ENCODE results near the gene MTMR2. TPM values are rescaled to one million over a fixed set of nuclear protein-coding genes. Genes with fewer than 3 reads are reported as not detected.
"Not testable (repeated sequence)": the region's sequence is repeated elsewhere in the genome, so short reads cannot be mapped to it uniquely, and the experiment has no call there.

Gene MTMR2
- total RNA-seq, 2 donors from 2014 or later, result 32.8 to 37.7 TPM

- no peak overlapping the region for H3K27ac ChIP-seq
- no peaks in the 10 kb centered on the region for H3K36me3 ChIP-seq
- H3K27me3 ChIP-seq (replicated peaks; ENCODE audit: insufficient read depth), result no peaks in the 10 kb centered on the region
- DNase-seq (ENCODE audit: low spot score), result no peak
- no peaks in the 10 kb centered on the region for H3K9me3 ChIP-seq
- intact Hi-C loops (cut with DNase I), result no loop called here
- no peaks in the 10 kb centered on the region for H3K4me1 ChIP-seq (replicated peaks)
- WGBS, result 96% methylated on average over 2 of the region's 2 CpGs
- H3K4me3 ChIP-seq, result no peak overlapping the region
- no peak for TF ChIP-seq POLR2AphosphoS5 (IDR thresholded peaks at IDR 0.05)
- no peak for TF ChIP-seq POLR2A (IDR thresholded peaks at IDR 0.05)
- TF ChIP-seq CTCF (IDR thresholded peaks at IDR 0.05), result no peak
These were observed 39.1 kb downstream of the MTMR2 start for GRCh38 chr11:95884802-95885201.

- TF ChIP-seq CTCF (IDR thresholded peaks at IDR 0.05) (no peak), POLR2A (IDR thresholded peaks at IDR 0.05) (no peak), POLR2AphosphoS5 (IDR thresholded peaks at IDR 0.05) (no peak)
- H3K27me3 ChIP-seq (replicated peaks; ENCODE audit: insufficient read depth), result no peaks in the 10 kb centered on the region
- no peaks in the 10 kb centered on the region for H3K4me1 ChIP-seq (replicated peaks)
- no peak for DNase-seq (ENCODE audit: low spot score)
- WGBS, result 89% methylated on average over 1 of the region's 1 CpG
- H3K36me3 ChIP-seq, result no peaks in the 10 kb centered on the region
- no peaks in the 10 kb centered on the region for H3K9me3 ChIP-seq
- no peak overlapping the region for H3K27ac ChIP-seq
- no peak overlapping the region for H3K4me3 ChIP-seq
- intact Hi-C loops (cut with DNase I), result no loop called here
These were observed 39.5 kb downstream of the MTMR2 start for GRCh38 chr11:95884376-95884775.

- Histone ChIP-seq H3K4me1 (replicated peaks) (no peaks in the 10 kb centered on the region), H3K27ac (no peak overlapping the region), H3K27me3 (replicated peaks; ENCODE audit: insufficient read depth) (no peaks in the 10 kb centered on the region), H3K9me3 (no peaks in the 10 kb centered on the region), H3K4me3 (no peak overlapping the region), H3K36me3 (no peaks in the 10 kb centered on the region)
- no peak for DNase-seq (ENCODE audit: low spot score)
- intact Hi-C loops (cut with DNase I), result no loop called here
- TF ChIP-seq POLR2AphosphoS5 (IDR thresholded peaks at IDR 0.05) (no peak), POLR2A (IDR thresholded peaks at IDR 0.05) (no peak), CTCF (IDR thresholded peaks at IDR 0.05) (no peak)
- 79% methylated on average over 1 of the region's 1 CpG for WGBS
These were observed 40.5 kb downstream of the MTMR2 start for GRCh38 chr11:95883381-95883780.

GRCh38 chr11:95877291-95877690 lies 46.6 kb downstream of the MTMR2 start:
- Histone ChIP-seq H3K27me3 (replicated peaks; ENCODE audit: insufficient read depth) (no peaks in the 10 kb centered on the region), H3K9me3 (no peaks in the 10 kb centered on the region), H3K27ac (no peak overlapping the region), H3K36me3 (no peaks in the 10 kb centered on the region), H3K4me3 (no peak overlapping the region), H3K4me1 (replicated peaks) (no peaks in the 10 kb centered on the region)
- TF ChIP-seq CTCF (IDR thresholded peaks at IDR 0.05) (no peak), POLR2A (IDR thresholded peaks at IDR 0.05) (no peak), POLR2AphosphoS5 (IDR thresholded peaks at IDR 0.05) (no peak)
- WGBS, result 85% methylated on average over 2 of the region's 2 CpGs
- no peak for DNase-seq (ENCODE audit: low spot score)
- intact Hi-C loops (cut with DNase I), result no loop called here

GRCh38 chr11:95870877-95871276 lies 53.0 kb downstream of the MTMR2 start:
- H3K27ac ChIP-seq; H3K27me3 ChIP-seq (replicated peaks; ENCODE audit: insufficient read depth); H3K9me3 ChIP-seq; DNase-seq (ENCODE audit: low spot score); H3K36me3 ChIP-seq; H3K4me3 ChIP-seq; intact Hi-C loops (cut with DNase I); H3K4me1 ChIP-seq (replicated peaks): not testable (repeated sequence)
- 88% methylated on average over 3 of the region's 3 CpGs for WGBS

All from prostate gland (tissue), 2 donors.